D341Med (cell line): ENCODE results near the gene ADGRG2.
A peak's percentile ranks its signal among the peaks of the same experiment; 100 is the strongest.

Experiments
- DNase-seq: peaks from one replicate; pipeline ENCODE4 v3.0.0; 2012; ENCODE audit warnings: low spot score

The ADGRG2 gene, protein sequence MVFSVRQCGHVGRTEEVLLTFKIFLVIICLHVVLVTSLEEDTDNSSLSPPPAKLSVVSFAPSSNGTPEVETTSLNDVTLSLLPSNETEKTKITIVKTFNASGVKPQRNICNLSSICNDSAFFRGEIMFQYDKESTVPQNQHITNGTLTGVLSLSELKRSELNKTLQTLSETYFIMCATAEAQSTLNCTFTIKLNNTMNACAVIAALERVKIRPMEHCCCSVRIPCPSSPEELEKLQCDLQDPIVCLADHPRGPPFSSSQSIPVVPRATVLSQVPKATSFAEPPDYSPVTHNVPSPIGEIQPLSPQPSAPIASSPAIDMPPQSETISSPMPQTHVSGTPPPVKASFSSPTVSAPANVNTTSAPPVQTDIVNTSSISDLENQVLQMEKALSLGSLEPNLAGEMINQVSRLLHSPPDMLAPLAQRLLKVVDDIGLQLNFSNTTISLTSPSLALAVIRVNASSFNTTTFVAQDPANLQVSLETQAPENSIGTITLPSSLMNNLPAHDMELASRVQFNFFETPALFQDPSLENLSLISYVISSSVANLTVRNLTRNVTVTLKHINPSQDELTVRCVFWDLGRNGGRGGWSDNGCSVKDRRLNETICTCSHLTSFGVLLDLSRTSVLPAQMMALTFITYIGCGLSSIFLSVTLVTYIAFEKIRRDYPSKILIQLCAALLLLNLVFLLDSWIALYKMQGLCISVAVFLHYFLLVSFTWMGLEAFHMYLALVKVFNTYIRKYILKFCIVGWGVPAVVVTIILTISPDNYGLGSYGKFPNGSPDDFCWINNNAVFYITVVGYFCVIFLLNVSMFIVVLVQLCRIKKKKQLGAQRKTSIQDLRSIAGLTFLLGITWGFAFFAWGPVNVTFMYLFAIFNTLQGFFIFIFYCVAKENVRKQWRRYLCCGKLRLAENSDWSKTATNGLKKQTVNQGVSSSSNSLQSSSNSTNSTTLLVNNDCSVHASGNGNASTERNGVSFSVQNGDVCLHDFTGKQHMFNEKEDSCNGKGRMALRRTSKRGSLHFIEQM

DNA sequence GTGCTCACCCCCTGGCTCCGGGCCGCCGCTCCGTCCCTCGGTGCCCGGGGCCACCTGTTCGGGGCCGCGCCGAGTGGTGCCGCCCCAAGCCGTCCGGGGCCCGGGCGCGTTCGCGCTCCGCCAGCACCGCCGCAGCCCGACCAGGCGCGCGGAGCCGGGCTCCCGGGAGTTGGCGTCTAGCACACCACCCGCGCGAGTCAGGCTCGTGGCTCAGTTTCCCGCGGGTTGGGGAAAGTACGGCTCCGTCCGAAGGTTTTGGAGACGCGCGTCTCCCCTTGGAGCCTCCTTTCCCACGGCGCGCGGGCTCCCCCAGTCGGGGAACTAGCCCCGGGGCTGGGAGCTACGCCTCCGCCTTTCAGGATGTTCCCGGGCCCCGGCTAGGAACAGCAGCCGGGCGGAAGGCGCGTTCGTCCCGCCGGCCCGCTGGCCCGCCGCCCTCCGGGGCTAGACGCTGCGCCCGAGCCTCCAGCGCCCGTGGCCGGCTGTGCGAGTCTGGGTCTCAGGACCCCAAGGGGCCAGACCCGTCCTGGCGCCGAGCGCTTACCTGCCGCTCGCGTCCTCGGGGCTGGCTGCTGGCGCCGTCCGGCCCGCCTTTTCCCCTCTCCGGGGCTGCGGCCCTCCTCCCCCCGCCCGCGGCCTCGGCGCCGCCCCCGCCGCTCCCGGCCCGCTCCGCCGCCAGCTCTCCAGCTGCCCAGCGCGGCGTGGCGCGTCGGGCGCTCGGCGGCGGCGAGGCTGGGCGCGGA, at the start of gene ADGRG2:
TSS of gene ADGRG2 (minus strand) at position 571 of the 743 bp plus-strand sequence. CDS start 53,634 bp downstream, outside the sequence.
- peak; percentile 67 for DNase-seq

DNA sequence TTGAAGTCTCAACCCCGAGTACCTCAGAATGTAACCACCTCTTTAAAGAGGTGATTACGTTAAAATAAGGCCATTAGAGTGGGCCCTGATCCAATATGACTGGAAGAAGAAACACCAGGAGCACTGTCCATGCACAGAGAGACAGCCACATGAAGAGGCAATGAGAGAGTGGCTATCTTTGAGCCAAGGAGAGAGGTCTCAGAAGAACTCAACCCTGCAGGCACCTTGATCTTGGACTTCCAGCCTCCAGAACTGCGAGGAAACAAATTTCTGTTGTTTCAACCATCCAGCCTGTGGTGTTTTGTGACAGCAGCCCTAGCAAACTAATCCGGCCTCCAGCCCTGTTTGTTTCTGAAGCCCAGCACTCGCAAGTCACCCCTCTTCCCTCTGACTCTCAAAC, 46.3 kb upstream of the ADGRG2 start:
- no peak for DNase-seq

DNA sequence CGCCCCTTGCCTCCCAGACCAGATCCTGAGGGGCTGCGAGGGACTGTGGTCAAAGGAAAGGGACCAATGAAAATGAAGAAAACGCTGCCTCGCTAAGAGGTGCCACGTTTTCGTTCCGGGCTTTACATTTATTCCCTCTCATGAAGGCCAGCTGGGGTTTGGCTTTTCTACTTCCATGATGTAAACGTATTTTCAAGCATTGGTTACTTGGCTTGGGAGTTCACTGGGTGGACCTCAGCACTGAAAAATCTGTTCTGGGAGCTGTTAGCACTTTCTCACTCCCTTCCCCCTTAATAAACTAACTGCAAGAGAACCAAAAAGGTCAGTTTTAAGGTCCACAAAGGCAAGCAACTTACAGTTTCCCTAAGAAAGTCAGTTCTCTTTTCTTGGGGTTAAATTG, 40.6 kb upstream of the ADGRG2 start:
- DNase-seq = no peak

DNA sequence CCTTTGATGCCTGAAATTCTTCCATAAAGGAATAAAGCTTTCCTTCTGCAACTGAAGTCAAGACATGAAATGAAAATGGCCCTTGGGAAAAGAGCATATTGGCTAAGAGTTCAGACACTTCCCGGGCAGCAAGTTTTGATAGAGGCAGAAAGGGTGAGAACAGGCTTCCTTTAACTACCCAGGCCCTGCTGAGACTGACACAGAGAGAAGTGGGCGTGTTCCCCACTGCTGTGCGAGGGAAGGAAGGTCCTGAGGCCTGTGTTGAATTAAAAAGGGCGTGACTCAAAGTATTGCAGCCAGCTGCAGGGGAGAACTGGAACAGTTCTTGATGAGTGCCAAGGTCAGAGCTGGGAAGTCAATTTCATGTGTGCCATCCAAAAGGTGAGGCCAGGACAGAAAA, 33.9 kb upstream of the ADGRG2 start:
- DNase-seq = no peak

DNA sequence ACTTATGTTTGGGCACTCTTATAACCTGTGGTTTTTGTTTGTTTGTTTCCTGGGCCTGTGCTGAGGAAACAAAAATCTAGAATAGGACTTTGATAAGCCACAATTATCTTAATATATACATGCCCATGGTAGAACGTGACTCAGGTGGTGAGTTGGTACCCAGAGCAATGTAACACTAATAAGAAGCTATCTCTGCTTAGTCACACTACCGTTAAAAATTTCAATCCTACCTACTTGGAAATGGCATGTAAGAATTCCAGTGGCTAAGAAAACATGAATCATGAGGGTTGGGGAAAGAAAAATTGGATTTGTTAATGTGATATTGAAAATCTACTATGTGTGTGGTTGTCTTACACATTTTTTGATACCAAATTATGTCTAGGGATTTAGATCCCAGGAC, 30.5 kb upstream of the ADGRG2 start:
- DNase-seq = no peak

DNA sequence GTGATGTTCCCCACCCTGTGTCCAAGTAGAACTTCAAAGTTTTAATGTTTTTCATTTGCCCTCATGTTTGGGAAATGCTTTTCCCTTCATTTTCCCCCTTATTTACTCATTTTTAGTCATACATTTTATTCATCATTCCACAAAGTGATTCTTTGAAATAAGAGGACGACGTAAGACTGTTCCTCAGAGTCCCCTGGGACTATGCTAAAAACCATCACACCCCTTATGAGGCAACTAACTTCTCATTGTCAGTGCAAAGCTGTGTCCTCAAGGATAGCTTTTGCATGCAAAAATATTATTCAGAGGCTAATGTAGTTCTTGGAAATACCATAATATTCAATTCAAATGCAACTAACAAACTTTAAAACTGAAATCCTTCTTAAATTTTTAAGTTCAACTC, 14.8 kb upstream of the ADGRG2 start:
- DNase-seq = no peak

DNA sequence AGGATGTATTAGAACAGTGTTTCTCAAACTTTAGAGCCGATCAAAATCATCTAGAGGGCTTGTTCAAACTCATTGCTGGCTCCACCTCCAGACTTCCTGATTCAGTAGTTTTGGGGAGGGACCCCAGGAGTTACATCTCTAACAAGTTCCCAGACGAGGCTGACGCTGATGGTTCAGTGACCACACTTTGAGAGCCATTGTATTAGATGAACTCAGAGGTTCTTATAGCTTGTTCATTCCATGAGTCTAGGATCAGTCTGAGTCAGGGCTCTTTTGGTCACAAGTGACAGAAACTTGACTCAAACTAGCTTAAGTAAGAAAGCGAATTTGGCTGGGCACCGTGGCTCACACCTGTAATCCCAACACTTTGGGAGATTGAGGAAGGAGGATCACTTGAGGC, 11.5 kb upstream of the ADGRG2 start:
- DNase-seq = no peak

DNA sequence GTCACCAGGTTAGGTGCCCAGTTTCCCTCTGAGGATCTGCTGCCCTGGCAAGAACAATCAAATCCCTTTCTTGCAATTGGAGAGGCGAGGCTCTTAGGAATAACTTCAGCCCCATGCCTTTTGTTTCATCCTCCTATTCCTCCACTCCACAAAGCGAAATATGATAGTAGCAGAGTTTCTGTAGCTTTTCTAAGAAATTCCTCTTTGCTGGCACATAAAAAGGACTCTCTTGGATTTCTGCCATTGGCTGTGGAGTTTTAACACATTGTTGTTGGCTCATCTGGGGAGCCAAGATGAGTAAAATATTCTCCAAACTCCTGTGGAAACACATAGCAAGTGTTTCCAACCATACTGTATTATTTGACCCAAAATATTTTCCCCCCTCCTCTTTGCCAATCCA, 11.0 kb upstream of the ADGRG2 start:
- no peak for DNase-seq

DNA sequence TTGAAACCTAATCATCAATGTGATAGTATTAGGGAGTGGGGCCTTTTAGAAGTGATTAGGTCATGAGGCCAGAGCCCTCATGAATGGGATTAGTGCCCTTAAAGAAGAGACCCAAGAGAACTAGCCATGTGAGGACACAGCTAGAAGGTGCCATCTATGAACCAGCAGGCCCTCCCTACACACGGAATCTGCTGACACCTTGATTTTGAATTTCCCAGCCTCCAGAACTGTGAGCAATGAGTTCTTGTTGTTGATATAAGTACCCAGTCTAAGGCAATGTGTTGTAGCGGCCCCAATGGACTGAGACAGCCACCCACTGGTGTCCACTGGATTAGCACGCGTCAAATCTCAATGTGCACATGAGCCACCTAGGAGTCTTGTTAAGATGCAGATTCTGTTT, 8.4 kb upstream of the ADGRG2 start:
- DNase-seq = no peak

DNA sequence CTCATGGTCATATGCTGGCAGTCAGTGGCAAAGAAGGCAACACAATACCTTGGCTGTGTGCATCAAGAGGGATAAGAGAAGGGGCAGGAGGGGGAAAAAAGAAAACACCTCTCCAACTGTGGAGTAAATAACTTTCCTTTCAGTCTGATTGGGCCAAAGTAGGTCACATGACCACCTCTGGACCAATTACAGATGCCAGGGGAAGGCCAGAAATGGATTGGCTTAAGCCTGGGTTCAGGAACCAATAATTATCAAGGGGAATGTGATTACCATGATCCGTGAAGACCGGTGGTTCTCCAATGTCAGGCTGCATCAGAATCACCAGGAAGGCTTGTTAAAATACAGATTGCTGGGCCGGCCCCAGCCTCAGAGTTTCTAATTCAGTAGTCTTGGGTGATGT, 7.4 kb upstream of the ADGRG2 start:
- DNase-seq = no peak

DNA sequence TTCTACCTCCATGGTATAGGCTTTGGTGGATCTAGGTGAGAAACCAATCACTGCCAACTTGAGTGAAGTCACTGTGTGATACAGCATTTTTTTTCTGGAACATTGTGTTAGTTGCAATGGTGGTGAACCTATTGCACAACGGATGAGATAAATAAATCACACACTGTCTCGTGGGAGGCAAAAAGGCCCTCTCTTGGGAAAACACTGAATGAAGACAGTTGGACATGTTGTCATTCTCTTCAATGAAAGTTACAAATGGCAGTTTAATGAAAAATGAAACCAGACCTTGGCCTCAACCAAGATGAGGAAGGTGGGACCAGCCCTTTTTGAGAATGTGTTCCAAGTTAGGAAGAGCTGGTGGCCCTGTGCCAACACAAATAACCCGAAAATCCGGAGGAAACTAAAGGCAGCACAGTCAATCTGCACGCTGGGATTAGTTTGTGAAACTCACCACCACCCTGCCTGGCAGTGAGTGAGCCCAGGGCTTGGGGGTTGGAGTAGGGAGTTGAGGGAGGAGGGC, 5.4 kb upstream of the ADGRG2 start:
- DNase-seq = no peak

DNA sequence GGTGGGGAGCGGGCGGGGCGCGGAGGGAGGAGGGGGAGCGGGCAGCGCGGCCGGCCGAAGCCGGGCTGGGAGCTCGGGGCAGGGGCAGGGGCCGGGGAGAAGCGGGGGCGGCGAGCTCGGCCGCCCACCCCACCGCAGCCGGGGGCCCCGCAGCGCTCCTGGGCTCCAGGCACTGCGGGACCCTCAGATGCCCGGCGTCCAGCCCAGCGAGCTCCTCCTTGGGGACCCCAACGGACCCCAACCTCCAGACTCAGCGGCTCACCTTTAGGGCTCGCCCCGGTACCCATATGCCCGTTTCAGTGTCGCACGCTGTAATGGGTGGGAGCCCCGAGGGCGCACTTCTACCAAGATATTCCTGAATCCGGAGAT, 357 bp upstream of the ADGRG2 start:
- DNase-seq = no peak

DNA sequence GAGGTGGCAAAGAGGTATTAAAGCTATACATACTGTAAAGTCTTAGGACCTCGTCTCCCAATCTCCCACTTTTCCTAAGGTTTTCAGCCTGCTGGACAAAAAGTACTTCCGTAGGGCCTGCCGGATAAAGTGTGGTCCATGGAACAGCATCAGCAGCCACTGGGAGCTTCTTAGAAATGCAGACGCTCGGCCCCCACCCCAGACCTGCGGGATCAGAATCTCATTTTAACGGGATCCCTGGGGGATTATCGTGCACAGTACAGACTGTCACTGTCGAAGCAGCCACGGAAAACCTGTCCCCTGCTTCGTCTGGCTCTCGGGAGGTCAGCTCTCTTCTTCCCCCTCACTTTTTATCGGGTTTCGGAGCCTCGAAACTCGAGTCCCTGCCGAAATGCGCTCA, 802 bp downstream of the ADGRG2 start:
- no peak for DNase-seq

DNA sequence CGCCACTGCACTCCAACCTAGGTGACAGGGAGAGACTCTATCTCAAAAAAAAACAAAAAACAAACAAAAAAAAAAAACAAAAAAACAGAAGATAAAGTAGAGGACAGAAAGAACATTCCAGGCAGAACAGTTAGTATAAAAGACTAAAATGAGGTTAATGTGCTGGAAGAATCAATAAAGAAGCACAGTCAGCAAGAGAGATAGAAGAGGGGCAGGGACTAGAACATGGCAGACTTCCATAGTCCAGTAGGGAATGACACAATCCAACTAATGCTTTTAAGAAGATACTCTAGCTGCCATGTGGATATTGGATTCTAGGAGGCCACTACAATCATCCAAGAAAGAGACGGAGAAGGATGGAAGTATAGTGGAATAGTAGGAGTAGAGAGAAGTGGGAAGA, 11.6 kb downstream of the ADGRG2 start:
- DNase-seq = no peak

DNA sequence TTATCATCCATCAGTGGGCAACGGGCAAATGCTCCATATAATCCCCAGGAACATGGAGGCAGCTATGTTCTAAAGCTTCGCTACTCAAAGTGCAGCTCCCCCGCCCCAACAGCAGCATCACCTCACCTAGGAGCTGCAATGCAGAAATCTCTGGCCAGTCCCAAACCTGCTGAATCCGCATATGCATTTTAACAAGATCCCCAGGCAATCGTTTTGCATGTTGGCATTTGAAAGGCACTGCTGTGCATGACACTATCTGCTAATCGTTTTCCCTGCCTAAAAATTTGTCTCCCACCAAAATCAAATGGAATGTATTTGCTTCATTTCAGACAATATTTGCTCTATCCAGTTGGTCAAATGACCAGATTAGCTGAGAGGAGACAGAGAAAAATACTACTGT, 15.2 kb downstream of the ADGRG2 start:
- no peak for DNase-seq

DNA sequence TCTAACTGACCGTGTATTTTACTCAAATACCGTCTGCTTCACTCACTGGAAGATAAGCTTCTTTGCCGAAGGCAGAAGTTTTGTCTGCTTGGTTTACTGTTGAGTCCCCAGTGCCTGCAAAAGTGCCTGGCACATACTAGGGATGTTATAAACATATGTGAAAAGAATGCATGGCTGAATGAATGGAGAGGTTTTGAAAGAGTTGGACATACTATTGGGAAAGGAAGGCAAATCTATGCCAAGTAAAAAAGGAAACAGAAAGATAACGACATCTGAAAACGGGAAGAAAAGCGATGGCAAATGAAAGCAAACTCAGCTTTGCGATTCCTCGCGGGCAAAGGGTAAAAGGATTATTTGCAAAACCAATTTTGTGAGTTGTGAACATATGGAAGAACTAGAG, 21.7 kb downstream of the ADGRG2 start:
- no peak for DNase-seq

DNA sequence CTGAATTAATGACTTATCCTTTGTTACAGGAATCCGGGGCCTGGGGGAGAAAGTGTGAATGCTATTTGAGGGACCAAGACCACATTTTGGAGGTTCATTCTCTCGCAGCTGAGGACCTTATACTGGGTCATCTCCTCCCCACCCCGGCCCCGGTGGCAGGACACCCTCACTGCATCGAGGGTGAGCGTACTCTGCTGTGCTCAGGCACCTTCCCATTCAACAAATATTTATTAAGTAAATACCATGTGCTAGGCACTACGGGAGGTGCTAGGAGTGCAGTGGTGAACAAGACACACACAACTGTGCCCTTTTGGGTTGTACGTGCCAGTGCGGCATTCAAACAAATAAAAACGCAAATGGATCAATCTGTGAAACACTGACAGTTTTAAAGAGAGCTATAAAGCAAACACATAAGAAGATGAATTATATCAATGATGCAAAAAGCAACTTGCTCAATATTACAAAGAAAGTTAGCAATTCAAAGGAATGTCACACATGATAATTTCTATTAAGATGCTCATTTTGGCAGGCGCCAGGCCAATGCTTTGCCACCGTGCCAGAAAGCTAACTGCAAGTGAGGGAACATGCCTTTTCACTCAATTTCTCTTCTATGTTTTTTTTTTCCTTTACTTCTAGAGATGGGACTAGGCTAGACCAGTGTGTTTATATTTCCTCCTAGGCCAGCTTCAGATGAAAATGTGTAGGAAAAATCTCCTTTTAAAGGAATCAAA, 24.6 kb downstream of the ADGRG2 start:
- DNase-seq = no peak

DNA sequence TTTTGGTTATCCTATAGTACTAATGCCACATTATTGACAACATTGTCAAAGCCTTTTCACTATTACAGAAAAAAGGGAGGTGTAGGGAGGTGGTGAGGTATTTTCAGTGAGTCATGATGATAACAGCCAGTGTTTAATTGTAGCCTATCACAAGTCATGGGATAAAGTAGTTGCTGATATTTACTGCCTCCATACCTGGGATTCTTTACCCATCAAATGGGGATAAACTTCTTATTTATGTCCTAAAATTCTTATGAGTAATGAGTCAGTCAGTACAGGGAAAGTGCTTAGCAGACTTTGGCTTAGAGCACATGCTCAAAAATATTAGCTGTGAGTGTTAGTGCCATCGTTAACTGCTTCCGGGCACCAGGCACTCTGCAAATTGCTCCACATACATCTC, 25.7 kb downstream of the ADGRG2 start:
- DNase-seq = no peak

DNA sequence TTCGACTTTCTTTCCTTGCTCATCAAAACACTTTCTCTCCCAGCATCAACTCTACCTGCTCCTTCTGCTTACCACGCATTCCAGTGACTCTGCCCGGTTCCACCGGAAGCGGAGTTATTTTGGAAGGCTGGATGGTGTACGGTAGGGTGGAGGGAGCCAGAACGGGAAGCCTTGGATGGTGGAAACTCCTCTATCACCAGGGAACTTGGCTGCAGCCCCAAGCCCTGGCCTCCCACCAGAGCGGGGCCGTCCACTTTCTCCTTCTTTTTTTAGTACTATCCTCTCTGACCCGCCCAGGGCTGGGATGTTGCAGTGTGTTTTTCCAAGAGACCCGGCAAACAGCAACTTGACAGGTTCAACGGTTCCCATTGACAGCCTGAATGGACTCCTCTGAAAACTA, 27.6 kb downstream of the ADGRG2 start:
- DNase-seq = no peak

DNA sequence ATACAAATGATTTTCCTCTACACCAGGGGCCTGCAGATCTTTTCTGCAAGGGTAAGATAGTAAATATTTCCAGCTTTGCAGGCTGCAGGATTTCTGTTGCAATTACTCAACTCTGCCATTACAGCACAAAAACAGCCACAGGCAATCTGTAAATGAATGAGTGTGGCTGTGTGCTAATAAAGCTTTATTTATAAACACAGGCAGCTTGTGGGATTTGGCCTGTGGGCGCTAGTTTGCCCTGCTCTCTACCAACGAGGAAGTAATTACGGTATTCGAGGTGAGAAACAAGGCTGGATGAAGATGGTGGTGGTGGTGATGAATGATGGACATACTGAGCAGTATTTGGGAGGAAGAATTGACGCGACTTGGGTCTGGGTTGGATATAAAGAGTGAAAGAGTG, 30.7 kb downstream of the ADGRG2 start:
- no peak for DNase-seq

DNA sequence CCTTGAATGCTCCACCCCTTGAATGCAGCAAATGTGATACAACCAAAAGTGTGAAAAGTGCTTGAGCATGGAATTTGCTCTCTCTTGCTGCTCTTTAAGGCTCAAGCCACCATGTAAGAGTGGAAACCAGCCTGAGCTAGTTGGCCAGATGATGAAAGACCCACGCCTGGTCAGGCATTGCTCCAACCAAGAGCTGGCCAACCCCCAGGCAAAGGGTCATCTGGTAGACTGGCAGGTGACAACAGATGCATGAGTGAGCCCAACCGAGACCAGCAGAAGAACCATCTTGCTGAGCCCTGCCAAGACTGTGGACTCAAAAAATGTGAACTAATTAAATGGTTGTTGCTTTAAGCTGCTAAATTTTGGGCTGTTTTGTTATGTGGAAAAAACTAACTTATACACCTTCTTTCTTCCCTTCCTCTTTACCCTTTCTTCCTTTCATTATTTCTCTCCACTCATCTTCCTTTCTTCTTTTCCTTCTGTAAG, 32.7 kb downstream of the ADGRG2 start:
- DNase-seq = no peak
